Neural cell (in vitro differentiated cells): Measurements from ENCODE around the gene C20orf141.

Experiments used
- EP300 ChIP-seq: fragments of 450-650 bp; conservative IDR thresholded peaks from 2 replicates; pipeline ENCODE4 v1.6.1; 2014; ENCODE audit warnings: antibody characterized with exemption, mild to moderate bottlenecking, moderate library complexity; ENCODE audit not compliant: poor library complexity, severe bottlenecking
- TAF1 ChIP-seq: IDR thresholded peaks from 2 replicates; pipeline ENCODE4 v1.6.1; 2012; ENCODE audit warnings: low read depth
- TF ChIP-seq, protein P1 (sequence below): fragments of 450-650 bp; IDR thresholded peaks from 2 replicates; pipeline ENCODE4 v1.5.1; 2014; ENCODE audit warnings: antibody characterized with exemption, mild to moderate bottlenecking, moderate library complexity; ENCODE audit not compliant: poor library complexity, severe bottlenecking
- TF ChIP-seq, protein P2 (sequence below): IDR thresholded peaks from 2 replicates; pipeline ENCODE4 v1.6.1; 2012; ENCODE audit warnings: borderline replicate concordance

DNA sequence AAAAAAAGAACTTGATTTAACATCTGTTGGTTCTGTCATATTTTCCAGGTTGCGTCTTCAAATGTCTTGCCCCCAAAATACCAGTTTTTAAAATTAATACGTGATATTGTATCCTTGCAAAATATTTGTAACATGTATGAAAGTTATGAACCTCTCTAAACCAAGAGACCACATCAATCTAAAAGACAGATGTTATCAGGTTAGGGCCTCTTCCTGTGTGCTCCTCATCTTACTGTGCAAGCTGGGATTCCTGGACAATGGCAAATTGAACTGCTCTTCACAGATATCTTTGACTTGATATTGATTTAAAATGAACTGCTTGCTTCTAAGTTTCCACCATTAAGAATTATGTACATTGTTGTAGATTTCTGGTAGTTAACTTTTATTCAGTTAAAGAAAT, 11.0 kb downstream of the C20orf141 start:
- TF ChIP-seq, protein P1, sequence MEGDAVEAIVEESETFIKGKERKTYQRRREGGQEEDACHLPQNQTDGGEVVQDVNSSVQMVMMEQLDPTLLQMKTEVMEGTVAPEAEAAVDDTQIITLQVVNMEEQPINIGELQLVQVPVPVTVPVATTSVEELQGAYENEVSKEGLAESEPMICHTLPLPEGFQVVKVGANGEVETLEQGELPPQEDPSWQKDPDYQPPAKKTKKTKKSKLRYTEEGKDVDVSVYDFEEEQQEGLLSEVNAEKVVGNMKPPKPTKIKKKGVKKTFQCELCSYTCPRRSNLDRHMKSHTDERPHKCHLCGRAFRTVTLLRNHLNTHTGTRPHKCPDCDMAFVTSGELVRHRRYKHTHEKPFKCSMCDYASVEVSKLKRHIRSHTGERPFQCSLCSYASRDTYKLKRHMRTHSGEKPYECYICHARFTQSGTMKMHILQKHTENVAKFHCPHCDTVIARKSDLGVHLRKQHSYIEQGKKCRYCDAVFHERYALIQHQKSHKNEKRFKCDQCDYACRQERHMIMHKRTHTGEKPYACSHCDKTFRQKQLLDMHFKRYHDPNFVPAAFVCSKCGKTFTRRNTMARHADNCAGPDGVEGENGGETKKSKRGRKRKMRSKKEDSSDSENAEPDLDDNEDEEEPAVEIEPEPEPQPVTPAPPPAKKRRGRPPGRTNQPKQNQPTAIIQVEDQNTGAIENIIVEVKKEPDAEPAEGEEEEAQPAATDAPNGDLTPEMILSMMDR = no peak
- TF ChIP-seq EP300 (no peak), TAF1 (no peak)
- TF ChIP-seq, protein P2, sequence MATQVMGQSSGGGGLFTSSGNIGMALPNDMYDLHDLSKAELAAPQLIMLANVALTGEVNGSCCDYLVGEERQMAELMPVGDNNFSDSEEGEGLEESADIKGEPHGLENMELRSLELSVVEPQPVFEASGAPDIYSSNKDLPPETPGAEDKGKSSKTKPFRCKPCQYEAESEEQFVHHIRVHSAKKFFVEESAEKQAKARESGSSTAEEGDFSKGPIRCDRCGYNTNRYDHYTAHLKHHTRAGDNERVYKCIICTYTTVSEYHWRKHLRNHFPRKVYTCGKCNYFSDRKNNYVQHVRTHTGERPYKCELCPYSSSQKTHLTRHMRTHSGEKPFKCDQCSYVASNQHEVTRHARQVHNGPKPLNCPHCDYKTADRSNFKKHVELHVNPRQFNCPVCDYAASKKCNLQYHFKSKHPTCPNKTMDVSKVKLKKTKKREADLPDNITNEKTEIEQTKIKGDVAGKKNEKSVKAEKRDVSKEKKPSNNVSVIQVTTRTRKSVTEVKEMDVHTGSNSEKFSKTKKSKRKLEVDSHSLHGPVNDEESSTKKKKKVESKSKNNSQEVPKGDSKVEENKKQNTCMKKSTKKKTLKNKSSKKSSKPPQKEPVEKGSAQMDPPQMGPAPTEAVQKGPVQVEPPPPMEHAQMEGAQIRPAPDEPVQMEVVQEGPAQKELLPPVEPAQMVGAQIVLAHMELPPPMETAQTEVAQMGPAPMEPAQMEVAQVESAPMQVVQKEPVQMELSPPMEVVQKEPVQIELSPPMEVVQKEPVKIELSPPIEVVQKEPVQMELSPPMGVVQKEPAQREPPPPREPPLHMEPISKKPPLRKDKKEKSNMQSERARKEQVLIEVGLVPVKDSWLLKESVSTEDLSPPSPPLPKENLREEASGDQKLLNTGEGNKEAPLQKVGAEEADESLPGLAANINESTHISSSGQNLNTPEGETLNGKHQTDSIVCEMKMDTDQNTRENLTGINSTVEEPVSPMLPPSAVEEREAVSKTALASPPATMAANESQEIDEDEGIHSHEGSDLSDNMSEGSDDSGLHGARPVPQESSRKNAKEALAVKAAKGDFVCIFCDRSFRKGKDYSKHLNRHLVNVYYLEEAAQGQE = no peak
